ENCODE measurements around the gene SLC7A10.

GRCh38 chr19:33176670-33177416, 48.8 kb downstream of the SLC7A10 start:
- peak; percentile 92; the same call in 1 of the 2 replicates for TF ChIP-seq SIN3A (IDR thresholded peaks at IDR 0.05; ENCODE audit: borderline replicate concordance, insufficient read depth, low read depth, low read length)
- TF ChIP-seq CTCF (IDR thresholded peaks at IDR 0.05) = no peak
- peak; percentile 100 for TF ChIP-seq POLR2AphosphoS5 (IDR thresholded peaks at IDR 0.05; ENCODE audit: low read depth, low read length)
- no peak for TF ChIP-seq TCF7L2 (IDR thresholded peaks at IDR 0.05; ENCODE audit: low read depth, low read length)
- TF ChIP-seq REST (IDR thresholded peaks at IDR 0.05; ENCODE audit: insufficient read depth in 1 of 2, low read depth in 2 of 2, low read length in 1 of 2) = 0 out of 4 replicates have a peak, but pooled peaks of 1 of the 2 experiments have one; percentile 50

All from Panc1 (cell line).